Naive thymus-derived CD4-positive, alpha-beta T cell (primary cell): ENCODE data around the gene DLG2. TPM values are rescaled to one million over a fixed set of nuclear protein-coding genes. Genes with fewer than 3 reads are reported as not detected.

ENCODE experiments used
- ATAC-seq: fragments of 150-1000 bp; cut with Tn5 transposase; 2 replicates; pipeline ENCODE4 v1.10.0; 2021; ENCODE audit warnings: mild to moderate bottlenecking, moderate library complexity
- CTCF ChIA-PET: fragments of 350-600 bp; sonication (Branson Sonifier 250); formaldehyde crosslinking; loops from one replicate; lab custom pipeline; 2021; ENCODE audit warnings: antibody characterized with exemption; lab: Charles Lee
- POLR2A ChIA-PET: fragments of 350-600 bp; sonication (Branson Sonifier 250); formaldehyde crosslinking; loops from one replicate; lab custom pipeline; 2021; ENCODE audit warnings: antibody characterized with exemption, inconsistent platforms; lab: Charles Lee
- DNase-seq, 9 donors: peaks; one replicate each; pipeline versions ENCODE4 v3.0.0 to v3.0.0-alpha.2; 2020 to 2022; ENCODE audit warnings: mixed read lengths in 1 of 9
- H3K27ac ChIP-seq: one replicate; pipeline ENCODE4 v1.7.0; 2013; ENCODE audit warnings: mild to moderate bottlenecking, low read depth, low read length, moderate library complexity
- H3K27me3 ChIP-seq, 2 donors: one replicate each; pipeline ENCODE4 v1.7.0; 2013; ENCODE audit warnings: low read length in 2 of 2, mild to moderate bottlenecking in 2 of 2, moderate library complexity in 2 of 2; ENCODE audit not compliant: control insufficient read depth in 2 of 2, insufficient read depth in 2 of 2
- H3K36me3 ChIP-seq, 3 experiments: 1 replicate in 2 of 3; 2 replicates in 1 of 3; pipeline ENCODE4 v1.7.0; 2013; ENCODE audit warnings: low read length in 3 of 3, mild to moderate bottlenecking in 3 of 3, moderate library complexity in 1 of 3; ENCODE audit not compliant: insufficient read depth in 3 of 3, control insufficient read depth in 2 of 3
- H3K4me1 ChIP-seq, 2 donors: one replicate each; pipeline ENCODE4 v1.7.0; 2013; ENCODE audit warnings: low read length in 2 of 2, mild to moderate bottlenecking in 2 of 2, moderate library complexity in 1 of 2; ENCODE audit not compliant: control insufficient read depth in 2 of 2, insufficient read depth in 2 of 2
- H3K4me3 ChIP-seq: 2 replicates; pipeline ENCODE4 v1.7.0; 2013; ENCODE audit warnings: mild to moderate bottlenecking, low read length
- H3K9me3 ChIP-seq, 3 experiments: 1 replicate in 2 of 3; 2 replicates in 1 of 3; pipeline ENCODE4 v1.7.0; 2013; ENCODE audit warnings: low read length in 3 of 3; ENCODE audit not compliant: control insufficient read depth in 2 of 3
- H3K27ac Mint-ChIP-seq, 9 donors: one replicate each; pipeline ENCODE4 v1.8.0; 2020 to 2022; ENCODE audit warnings: mixed read lengths in 9 of 9, mild to moderate bottlenecking in 8 of 9, moderate library complexity in 5 of 9, inconsistent platforms in 2 of 9
- H3K27me3 Mint-ChIP-seq, 5 donors: one replicate each; pipeline ENCODE4 v1.8.0; 2021 to 2022; ENCODE audit warnings: mixed read lengths in 5 of 5, mild to moderate bottlenecking in 1 of 5
- H3K36me3 Mint-ChIP-seq, 5 donors: one replicate each; pipeline ENCODE4 v1.8.0; 2020 to 2022; ENCODE audit warnings: mixed read lengths in 5 of 5, mild to moderate bottlenecking in 3 of 5, inconsistent platforms in 1 of 5
- H3K4me1 Mint-ChIP-seq, 7 donors: one replicate each; pipeline ENCODE4 v1.8.0; 2020 to 2022; ENCODE audit warnings: mixed read lengths in 7 of 7, mild to moderate bottlenecking in 3 of 7, inconsistent platforms in 1 of 7
- H3K4me3 Mint-ChIP-seq, 10 donors: one replicate each; pipeline ENCODE4 v1.8.0; 2020 to 2022; ENCODE audit warnings: mild to moderate bottlenecking in 10 of 10, mixed read lengths in 10 of 10, moderate library complexity in 6 of 10, inconsistent platforms in 2 of 10
- H3K9me3 Mint-ChIP-seq, 11 donors: one replicate each; pipeline ENCODE4 v1.8.0; 2020 to 2022; ENCODE audit warnings: mixed read lengths in 11 of 11, mild to moderate bottlenecking in 4 of 11, inconsistent platforms in 1 of 11, moderate library complexity in 1 of 11
- intact Hi-C, 2 donors: fragments of 100-400 bp; cut with micrococcal nuclease; formaldehyde crosslinking; loops; one replicate each; pipeline ENCODE4 v1.15.1; 2023
- polyA plus RNA-seq, 2 donors: library from polyadenylated mRNA; unstranded; fragments of 300-500 nt; fragmentation: Illumina TruSeq; gene quantifications; one replicate each; pipeline ENCODE4 v1.2.3, GENCODE V29; 2021
- total RNA-seq, 6 experiments: library from RNA in 5 of 6; stranded (reverse) in 5 of 6; gene quantifications; 1 replicate in 5 of 6; 2 replicates in 1 of 6; pipeline ENCODE4 v1.2.3 and lab custom pipeline; 2021 to 2026

DLG2 gene
- total and polyA plus RNA-seq, 7 experiments from 2014 or later, result 0.64 to 6.1 (median 3.7) TPM

DNA sequence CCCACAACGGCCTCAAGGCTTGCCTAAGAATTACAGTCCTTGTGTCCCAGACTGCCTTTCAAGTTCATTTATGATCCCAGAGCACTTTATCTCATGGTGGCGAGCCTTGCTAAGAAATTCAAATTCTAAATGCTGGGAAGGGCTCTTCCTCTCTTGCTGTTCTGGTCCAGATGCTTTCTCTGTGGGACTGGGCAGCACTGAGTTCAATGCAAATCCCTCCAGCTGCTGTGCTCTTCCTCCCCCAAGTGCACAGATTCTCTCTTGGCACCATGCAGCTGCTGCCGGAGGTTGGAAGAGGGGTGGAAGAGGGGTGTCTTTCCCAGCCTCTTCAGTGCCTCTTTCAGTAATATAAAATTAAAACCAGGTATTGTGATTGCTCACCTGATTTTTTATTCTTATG, 828.0 kb downstream of the DLG2 start:
- Histone ChIP-seq H3K27ac (no peak overlapping the region), H3K36me3 (no peaks in the 10 kb centered on the region), H3K9me3 (peaks cover 0 to 6% (median 0%) of the 10 kb centered on the region in 3 experiments), H3K4me3 (no peak overlapping the region), H3K4me1 (no peaks in the 10 kb centered on the region), H3K27me3 (no peaks in the 10 kb centered on the region)
- CTCF ChIA-PET, result no interaction called here
- no peaks in the 10 kb centered on the region for H3K4me1 Mint-ChIP-seq
- H3K27ac Mint-ChIP-seq, result no peak overlapping the region
- POLR2A ChIA-PET, result no interaction called here
- peaks cover 0 to 7% (median 0%) of the 10 kb centered on the region in 5 donors for H3K36me3 Mint-ChIP-seq
- peaks cover 0 to 44% (median 9%) of the 10 kb centered on the region in 11 donors for H3K9me3 Mint-ChIP-seq
- H3K4me3 Mint-ChIP-seq, result no peak overlapping the region
- ATAC-seq (no peak), DNase-seq (no peak)
- H3K27me3 Mint-ChIP-seq, result no peaks in the 10 kb centered on the region
- intact Hi-C loops, result no loop called here

GRCh38 chr11:84795698-84796097, 831.4 kb downstream of the DLG2 start:
- H3K27me3 ChIP-seq, result no peaks in the 10 kb centered on the region
- peaks cover 0 to 57% (median 23%) of the 10 kb centered on the region in 11 donors for H3K9me3 Mint-ChIP-seq
- H3K27me3 Mint-ChIP-seq, result no peaks in the 10 kb centered on the region
- no peaks in the 10 kb centered on the region for H3K9me3 ChIP-seq
- H3K4me3 Mint-ChIP-seq, result no peak overlapping the region
- H3K4me1 Mint-ChIP-seq, result no peaks in the 10 kb centered on the region
- H3K27ac ChIP-seq, result no peak overlapping the region
- peaks cover 0 to 7% (median 0%) of the 10 kb centered on the region in 5 donors for H3K36me3 Mint-ChIP-seq
- no peak for DNase-seq
- CTCF ChIA-PET, result no interaction called here
- no peaks in the 10 kb centered on the region for H3K4me1 ChIP-seq
- intact Hi-C loops, result no loop called here
- POLR2A ChIA-PET, result no interaction called here
- ATAC-seq, result no peak
- H3K27ac Mint-ChIP-seq, result no peak overlapping the region
- no peak overlapping the region for H3K4me3 ChIP-seq
- H3K36me3 ChIP-seq, result no peaks in the 10 kb centered on the region

- ATAC-seq, result no peak
- intact Hi-C loops, result no loop called here
- Histone ChIP-seq H3K9me3 (no peaks in the 10 kb centered on the region), H3K27ac (no peak overlapping the region), H3K4me3 (no peak overlapping the region), H3K36me3 (no peaks in the 10 kb centered on the region), H3K27me3 (no peaks in the 10 kb centered on the region), H3K4me1 (no peaks in the 10 kb centered on the region)
- ChIA-PET POLR2A (no interaction called here), CTCF (interaction anchor here (0.6 kb wide), 1 partner anchor 18 kb away, joined by 4 read pairs; no protein-coding TSS in a partner anchor)
- Mint-ChIP-seq H3K9me3 (peaks cover 0 to 59% (median 23%) of the 10 kb centered on the region in 11 donors), H3K36me3 (peaks cover 0 to 7% (median 0%) of the 10 kb centered on the region in 5 donors), H3K4me3 (no peak overlapping the region), H3K27ac (no peak overlapping the region), H3K4me1 (no peaks in the 10 kb centered on the region), H3K27me3 (no peaks in the 10 kb centered on the region)
- no peak for DNase-seq
These were observed 832.3 kb downstream of the DLG2 start for GRCh38 chr11:84794663-84795443.

DNA sequence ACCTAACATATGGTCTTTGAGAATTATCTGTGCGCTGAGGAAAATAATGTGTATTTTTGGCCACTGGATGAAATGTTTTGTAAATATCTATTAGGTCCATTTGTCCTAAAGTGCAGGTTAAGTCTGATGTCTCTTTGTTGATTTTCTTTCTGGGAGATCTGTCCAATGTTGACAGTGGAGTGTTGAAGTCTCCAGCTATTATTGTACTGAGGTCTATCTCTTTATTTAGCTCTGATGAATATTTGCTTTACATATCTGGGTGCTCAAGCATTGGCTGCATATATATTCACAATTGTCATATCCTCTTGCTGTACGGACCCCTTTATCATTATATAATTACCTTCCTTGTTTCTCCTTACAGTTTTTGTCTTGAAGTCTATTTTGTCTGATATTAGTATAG, 833.8 kb downstream of the DLG2 start:
- Mint-ChIP-seq H3K27me3 (no peaks in the 10 kb centered on the region), H3K27ac (no peak overlapping the region), H3K4me1 (no peaks in the 10 kb centered on the region), H3K36me3 (peaks cover 0 to 4% (median 0%) of the 10 kb centered on the region in 5 donors), H3K4me3 (no peak overlapping the region), H3K9me3 (peaks cover 0 to 66% (median 20%) of the 10 kb centered on the region in 11 donors)
- no peak for ATAC-seq
- H3K36me3 ChIP-seq, result no peaks in the 10 kb centered on the region
- H3K4me3 ChIP-seq, result no peak overlapping the region
- no peak overlapping the region for H3K27ac ChIP-seq
- no peaks in the 10 kb centered on the region for H3K27me3 ChIP-seq
- no peaks in the 10 kb centered on the region for H3K9me3 ChIP-seq
- no peaks in the 10 kb centered on the region for H3K4me1 ChIP-seq
- ChIA-PET POLR2A (no interaction called here), CTCF (no interaction called here)
- intact Hi-C loops, result no loop called here
- no peak for DNase-seq

DNA sequence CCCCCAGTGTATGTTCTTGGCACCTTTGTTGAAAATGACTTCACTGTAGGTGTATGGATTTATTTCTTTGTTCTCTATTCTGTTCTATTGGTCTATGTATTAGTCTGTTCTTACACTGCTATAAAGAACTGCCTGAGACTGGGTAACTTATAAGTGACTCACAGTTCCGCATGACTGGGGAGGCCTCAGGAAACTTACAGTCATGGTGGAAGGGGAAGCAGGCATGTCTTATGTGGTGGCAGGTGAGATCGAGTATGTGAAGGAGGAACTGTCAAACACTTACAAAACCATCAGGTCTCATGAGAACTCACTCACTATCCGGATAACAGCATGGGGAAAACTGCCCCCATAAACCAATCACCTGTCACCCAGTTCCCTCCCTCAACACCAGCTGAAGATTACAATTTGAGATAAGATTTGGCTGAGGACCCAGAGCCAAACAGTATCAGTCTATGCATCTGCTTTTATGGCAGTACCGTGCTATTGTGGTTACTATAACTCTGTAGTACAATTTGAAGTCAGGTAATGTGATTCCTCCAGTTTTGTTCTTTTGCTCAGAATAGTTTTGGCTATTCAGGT, 836.2 kb downstream of the DLG2 start:
- H3K27me3 Mint-ChIP-seq, result no peaks in the 10 kb centered on the region

GRCh38 chr11:84788220-84788619, 838.9 kb downstream of the DLG2 start:
- Histone ChIP-seq H3K36me3 (no peaks in the 10 kb centered on the region), H3K4me1 (no peaks in the 10 kb centered on the region), H3K9me3 (no peaks in the 10 kb centered on the region), H3K27ac (no peak overlapping the region), H3K27me3 (no peaks in the 10 kb centered on the region), H3K4me3 (no peak overlapping the region)
- no peak for DNase-seq
- Mint-ChIP-seq H3K4me1 (no peaks in the 10 kb centered on the region), H3K9me3 (peaks cover 0 to 55% (median 11%) of the 10 kb centered on the region in 11 donors), H3K27me3 (no peaks in the 10 kb centered on the region), H3K27ac (no peak overlapping the region), H3K36me3 (peaks cover 0 to 5% (median 0%) of the 10 kb centered on the region in 5 donors), H3K4me3 (no peak overlapping the region)
- POLR2A ChIA-PET, result no interaction called here
- no peak for ATAC-seq
- intact Hi-C loops, result no loop called here
- CTCF ChIA-PET, result no interaction called here

More for the DNA sequence above, 836.2 kb downstream of the DLG2 start:
- Histone ChIP-seq H3K4me1 (no peaks in the 10 kb centered on the region), H3K36me3 (no peaks in the 10 kb centered on the region), H3K27ac (no peak overlapping the region), H3K27me3 (no peaks in the 10 kb centered on the region), H3K9me3 (no peaks in the 10 kb centered on the region), H3K4me3 (no peak overlapping the region)
- Mint-ChIP-seq H3K27ac (no peak overlapping the region), H3K4me1 (no peaks in the 10 kb centered on the region), H3K4me3 (no peak overlapping the region), H3K9me3 (peaks cover 2 to 62% (median 17%) of the 10 kb centered on the region in 11 donors), H3K36me3 (peaks cover 0 to 5% (median 0%) of the 10 kb centered on the region in 5 donors)
- ChIA-PET POLR2A (no interaction called here), CTCF (no interaction called here)
- intact Hi-C loops, result no loop called here
- ATAC-seq, result no peak
- no peak for DNase-seq
